ENCODE results near the gene PLXNB2.

- TF ChIP-seq CTCF (IDR thresholded peaks at IDR 0.05; ENCODE audit: borderline replicate concordance, extremely low read depth, low read length, poor library complexity, severe bottlenecking) (no peak), EZH2 (IDR thresholded peaks at IDR 0.05; ENCODE audit: borderline replicate concordance, low read depth, low read length, severe bottlenecking) (no peak)
Measured at GRCh38 chr22:50329236-50329635, 21.8 kb upstream of the PLXNB2 start.

Data from DND-41 (cell line).